Measurements from ENCODE around the gene PYDC1.
"Not testable (repeated sequence)": the region's sequence is repeated elsewhere in the genome, so short reads cannot be mapped to it uniquely, and the experiment has no call there.

- TF ChIP-seq POLR2A, CTCF (IDR thresholded peaks at IDR 0.05): not testable (repeated sequence)
These were observed 16.8 kb downstream of the PYDC1 start for GRCh38 chr16:31200111-31200510.
